ENCODE results near the gene ARHGEF7.

DNA sequence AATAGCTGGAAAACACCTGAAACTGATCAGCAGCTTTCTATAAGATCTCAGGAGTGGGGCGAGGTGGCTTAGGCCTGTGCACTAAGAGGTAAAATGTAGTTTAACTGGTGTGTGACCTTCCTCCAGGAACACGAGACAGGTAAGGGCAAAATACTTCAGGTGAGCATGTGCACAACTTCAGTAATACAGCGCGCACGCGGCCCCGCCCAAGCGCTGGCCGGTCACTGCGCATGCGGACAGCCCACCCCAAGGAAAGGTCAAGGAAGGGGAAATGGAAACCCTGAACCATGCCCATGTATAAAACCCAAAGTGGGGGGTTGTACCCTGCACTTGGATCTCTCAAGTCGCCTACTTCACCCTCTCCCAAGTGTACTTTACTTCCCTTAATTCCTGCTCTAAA is 49.4 kb upstream of the ARHGEF7 start:
- TF ChIP-seq, protein P1, sequence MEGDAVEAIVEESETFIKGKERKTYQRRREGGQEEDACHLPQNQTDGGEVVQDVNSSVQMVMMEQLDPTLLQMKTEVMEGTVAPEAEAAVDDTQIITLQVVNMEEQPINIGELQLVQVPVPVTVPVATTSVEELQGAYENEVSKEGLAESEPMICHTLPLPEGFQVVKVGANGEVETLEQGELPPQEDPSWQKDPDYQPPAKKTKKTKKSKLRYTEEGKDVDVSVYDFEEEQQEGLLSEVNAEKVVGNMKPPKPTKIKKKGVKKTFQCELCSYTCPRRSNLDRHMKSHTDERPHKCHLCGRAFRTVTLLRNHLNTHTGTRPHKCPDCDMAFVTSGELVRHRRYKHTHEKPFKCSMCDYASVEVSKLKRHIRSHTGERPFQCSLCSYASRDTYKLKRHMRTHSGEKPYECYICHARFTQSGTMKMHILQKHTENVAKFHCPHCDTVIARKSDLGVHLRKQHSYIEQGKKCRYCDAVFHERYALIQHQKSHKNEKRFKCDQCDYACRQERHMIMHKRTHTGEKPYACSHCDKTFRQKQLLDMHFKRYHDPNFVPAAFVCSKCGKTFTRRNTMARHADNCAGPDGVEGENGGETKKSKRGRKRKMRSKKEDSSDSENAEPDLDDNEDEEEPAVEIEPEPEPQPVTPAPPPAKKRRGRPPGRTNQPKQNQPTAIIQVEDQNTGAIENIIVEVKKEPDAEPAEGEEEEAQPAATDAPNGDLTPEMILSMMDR (IDR thresholded peaks at IDR 0.05; ENCODE audit: low read length), result no peak
- TF ChIP-seq EZH2 (IDR thresholded peaks at IDR 0.05; ENCODE audit: borderline replicate concordance, low read length), result no peak
